HEK293T (cell line): Measurements from ENCODE around the gene EPHB1.

Experiments
- BHLHE40 ChIP-seq: fragments of 450-650 bp; IDR thresholded peaks from 2 replicates; pipeline ENCODE4 v1.6.1; 2016; ENCODE audit warnings: mild to moderate bottlenecking, moderate library complexity, borderline replicate concordance
- FOXA1 ChIP-seq: fragments of 450-650 bp; IDR thresholded peaks from 2 replicates; pipeline ENCODE4 v1.6.1; 2016; ENCODE audit warnings: mild to moderate bottlenecking
- FOXM1 ChIP-seq: fragments of 450-650 bp; IDR thresholded peaks from 2 replicates; pipeline ENCODE4 v1.6.1; 2017; ENCODE audit warnings: mild to moderate bottlenecking, borderline replicate concordance
- HDGF ChIP-seq: fragments of 450-650 bp; IDR thresholded peaks from 2 replicates; pipeline ENCODE4 v1.6.1; 2017; ENCODE audit warnings: antibody characterized with exemption, borderline replicate concordance
- NFRKB ChIP-seq: fragments of 450-650 bp; IDR thresholded peaks from 2 replicates; pipeline ENCODE4 v1.6.1; 2016; ENCODE audit warnings: mild to moderate bottlenecking, moderate library complexity
- SP1 ChIP-seq: fragments of 450-650 bp; IDR thresholded peaks from 2 replicates; pipeline ENCODE4 v1.6.1; 2017
- ZNF384 ChIP-seq: fragments of 450-650 bp; IDR thresholded peaks from 2 replicates; pipeline ENCODE4 v1.6.1; 2016
- TF ChIP-seq, protein P1 (sequence below): fragments of 450-650 bp; IDR thresholded peaks from 2 replicates; pipeline ENCODE4 v1.6.1; 2016

DNA sequence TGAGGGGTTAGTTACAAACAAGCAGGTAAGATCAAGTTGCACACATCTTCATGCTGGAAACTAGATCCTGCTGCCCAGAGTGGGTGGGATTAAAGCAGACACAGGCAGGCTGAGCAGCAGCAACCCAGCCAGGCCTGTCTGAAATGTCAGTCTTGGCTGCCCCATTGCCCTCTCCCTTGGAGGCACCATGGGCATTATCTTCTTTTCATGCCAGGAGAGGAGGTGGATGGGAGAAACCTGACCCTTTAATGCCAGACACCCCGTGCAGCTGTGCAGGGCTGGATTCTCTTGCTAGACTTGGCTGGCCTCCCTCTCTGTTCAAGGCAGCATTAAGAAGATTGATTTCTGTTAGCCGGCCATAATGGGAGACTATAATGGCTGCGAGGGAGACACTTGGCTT lies 23.0 kb upstream of the EPHB1 start:
- no peak for TF ChIP-seq NFRKB
- no peak for TF ChIP-seq BHLHE40
- TF ChIP-seq SP1, result no peak
- TF ChIP-seq HDGF, result no peak
- no peak for TF ChIP-seq ZNF384
- TF ChIP-seq FOXM1, result no peak
- TF ChIP-seq, protein P1, sequence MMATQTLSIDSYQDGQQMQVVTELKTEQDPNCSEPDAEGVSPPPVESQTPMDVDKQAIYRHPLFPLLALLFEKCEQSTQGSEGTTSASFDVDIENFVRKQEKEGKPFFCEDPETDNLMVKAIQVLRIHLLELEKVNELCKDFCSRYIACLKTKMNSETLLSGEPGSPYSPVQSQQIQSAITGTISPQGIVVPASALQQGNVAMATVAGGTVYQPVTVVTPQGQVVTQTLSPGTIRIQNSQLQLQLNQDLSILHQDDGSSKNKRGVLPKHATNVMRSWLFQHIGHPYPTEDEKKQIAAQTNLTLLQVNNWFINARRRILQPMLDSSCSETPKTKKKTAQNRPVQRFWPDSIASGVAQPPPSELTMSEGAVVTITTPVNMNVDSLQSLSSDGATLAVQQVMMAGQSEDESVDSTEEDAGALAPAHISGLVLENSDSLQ, result no peak
- TF ChIP-seq FOXA1, result no peak
